Measurements from ENCODE around the gene BCKDHB.
"Not testable (repeated sequence)": the region's sequence is repeated elsewhere in the genome, so short reads cannot be mapped to it uniquely, and the experiment has no call there.

Gene BCKDHB

GRCh38 chr6:80280262-80281010 lies 174.0 kb downstream of the BCKDHB start:
- no peak overlapping the region for H3K4me3 ChIP-seq (replicated peaks in 1 of 2; ENCODE audit: low read depth in 2 of 2, low read length in 2 of 2)
- peak; percentile 4 to 71 for DNase-seq (ENCODE audit: low read depth in 2 of 2)
- no peak for TF ChIP-seq CTCF (IDR thresholded peaks at IDR 0.05; ENCODE audit: low read depth, low read length)

GRCh38 chr6:80282913-80283554 lies 176.6 kb downstream of the BCKDHB start:
- no peak overlapping the region for H3K4me3 ChIP-seq (replicated peaks in 1 of 2; ENCODE audit: low read depth in 2 of 2, low read length in 2 of 2)
- peak in 1 of 2 donors; percentile 21 for DNase-seq (ENCODE audit: low read depth in 2 of 2)
- no peak for TF ChIP-seq CTCF (IDR thresholded peaks at IDR 0.05; ENCODE audit: low read depth, low read length)

- no peak for TF ChIP-seq CTCF (IDR thresholded peaks at IDR 0.05; ENCODE audit: low read depth, low read length)
- H3K4me3 ChIP-seq (replicated peaks in 1 of 2; ENCODE audit: low read depth in 2 of 2, low read length in 2 of 2), result no peak overlapping the region
- DNase-seq (ENCODE audit: low read depth in 2 of 2), result no peak
Observed at GRCh38 chr6:80287112-80287511, 180.6 kb downstream of the BCKDHB start.

- TF ChIP-seq CTCF (IDR thresholded peaks at IDR 0.05; ENCODE audit: low read depth, low read length), result no peak
- H3K4me3 ChIP-seq (replicated peaks in 1 of 2; ENCODE audit: low read depth in 2 of 2, low read length in 2 of 2), result no peak overlapping the region
- no peak for DNase-seq (ENCODE audit: low read depth in 2 of 2)
Observed at GRCh38 chr6:80287607-80288006, 181.1 kb downstream of the BCKDHB start.

GRCh38 chr6:80289727-80290126 lies 183.3 kb downstream of the BCKDHB start:
- no peak for TF ChIP-seq CTCF (IDR thresholded peaks at IDR 0.05; ENCODE audit: low read depth, low read length)
- H3K4me3 ChIP-seq (replicated peaks in 1 of 2; ENCODE audit: low read depth in 2 of 2, low read length in 2 of 2), result no peak overlapping the region
- DNase-seq (ENCODE audit: low read depth in 2 of 2), result no peak

GRCh38 chr6:80294531-80294930 lies 188.1 kb downstream of the BCKDHB start:
- DNase-seq (ENCODE audit: low read depth in 2 of 2), result peak in 1 of 2 donors; percentile 10
- not testable (repeated sequence) for H3K4me3 ChIP-seq (replicated peaks in 1 of 2; ENCODE audit: low read depth in 2 of 2, low read length in 2 of 2)

GRCh38 chr6:80302716-80303115 lies 196.2 kb downstream of the BCKDHB start:
- no peak for TF ChIP-seq CTCF (IDR thresholded peaks at IDR 0.05; ENCODE audit: low read depth, low read length)
- no peak for DNase-seq (ENCODE audit: low read depth in 2 of 2)
- H3K4me3 ChIP-seq (replicated peaks in 1 of 2; ENCODE audit: low read depth in 2 of 2, low read length in 2 of 2), result no peak overlapping the region

Data from cardiac fibroblast (primary cell).